Ectodermal cell (in vitro differentiated cells): Measurements from ENCODE around the gene MLF2.
A peak's percentile ranks its signal among the peaks of the same experiment; 100 is the strongest.
"Not testable (repeated sequence)": the region's sequence is repeated elsewhere in the genome, so short reads cannot be mapped to it uniquely, and the experiment has no call there.

Experiments
- H3K27ac ChIP-seq: 2 replicates; pipeline ENCODE4 v1.7.0; 2013; ENCODE audit warnings: mild to moderate bottlenecking, low read depth, low read length; ENCODE audit not compliant: insufficient read depth, poor library complexity, severe bottlenecking
- H3K27me3 ChIP-seq: 2 replicates; pipeline ENCODE4 v1.7.0; 2013; ENCODE audit warnings: mild to moderate bottlenecking, low read length; ENCODE audit not compliant: insufficient read depth, control insufficient read depth, poor library complexity, severe bottlenecking
- H3K36me3 ChIP-seq: one replicate; pipeline ENCODE4 v1.7.0; 2013; ENCODE audit warnings: low read length; ENCODE audit not compliant: control insufficient read depth, insufficient read depth
- H3K4me1 ChIP-seq: one replicate; pipeline ENCODE4 v1.7.0; 2013; ENCODE audit warnings: low read length; ENCODE audit not compliant: control insufficient read depth, insufficient read depth
- H3K4me3 ChIP-seq: 2 replicates; pipeline ENCODE4 v1.7.0; 2013; ENCODE audit warnings: low read depth, low read length, control low read depth; ENCODE audit not compliant: insufficient read depth
- H3K9me3 ChIP-seq: 2 replicates; pipeline ENCODE4 v1.7.0; 2013; ENCODE audit warnings: mild to moderate bottlenecking, low read length, moderate library complexity; ENCODE audit not compliant: control insufficient read depth
- WGBS, 2 experiments: methylation state at CpG; one replicate each; pipeline ENCODE4 v1.1.7; 2013; ENCODE audit warnings: missing lambda C conversion rate in 2 of 2; 5-methylcytosine and 5-hydroxymethylcytosine counted together

MLF2 gene

DNA sequence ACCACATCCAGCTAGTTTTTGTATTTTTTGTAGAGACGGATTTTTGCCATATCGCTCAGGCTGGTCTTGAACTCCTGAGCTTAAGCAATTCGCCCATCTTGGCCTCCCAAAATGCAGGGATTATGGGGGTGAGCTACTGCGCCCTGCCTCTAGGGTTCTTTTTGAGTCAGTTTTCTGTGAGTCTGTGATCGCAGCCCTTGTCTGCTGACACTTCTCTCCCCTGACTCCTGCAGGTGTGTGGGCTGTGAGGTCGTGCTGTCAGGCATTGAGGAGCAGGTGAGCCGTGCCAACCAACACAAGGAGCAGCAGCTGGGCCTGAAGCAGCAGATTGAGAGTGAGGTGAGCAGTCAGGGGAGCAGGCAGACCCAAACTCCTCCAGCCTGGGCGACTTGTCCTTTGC lies 22.8 kb downstream of the MLF2 start:
- Histone ChIP-seq H3K27me3 (no peaks in the 10 kb centered on the region), H3K9me3 (no peaks in the 10 kb centered on the region), H3K4me3 (no peak overlapping the region), H3K4me1 (no peaks in the 10 kb centered on the region), H3K27ac (no peak overlapping the region), H3K36me3 (peaks cover 25% of the 10 kb centered on the region)
- WGBS, 2 experiments: 92 to 93% methylated on average over 8 of the region's 8 CpGs

DNA sequence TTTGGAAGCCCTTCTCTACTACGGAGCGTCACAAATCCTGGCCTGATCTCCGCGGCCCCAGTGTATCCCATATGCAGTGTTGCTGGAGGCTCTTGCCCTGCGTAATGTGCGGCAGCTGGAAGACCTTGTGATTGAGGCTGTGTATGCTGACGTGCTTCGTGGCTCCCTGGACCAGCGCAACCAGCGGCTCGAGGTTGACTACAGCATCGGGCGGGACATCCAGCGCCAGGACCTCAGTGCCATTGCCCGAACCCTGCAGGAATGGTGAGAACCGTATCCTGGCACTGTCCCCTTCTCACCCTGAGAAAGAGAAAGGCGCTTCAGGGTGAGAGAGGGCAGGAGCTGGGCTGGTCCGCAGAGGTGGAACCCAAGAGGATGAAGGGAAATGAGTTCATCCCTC lies 23.8 kb downstream of the MLF2 start:
- H3K4me1 ChIP-seq: peaks cover 9% of the 10 kb centered on the region
- H3K27ac ChIP-seq: no peak overlapping the region
- no peak overlapping the region for H3K4me3 ChIP-seq
- no peaks in the 10 kb centered on the region for H3K9me3 ChIP-seq
- H3K36me3 ChIP-seq: peaks cover 25% of the 10 kb centered on the region
- WGBS, 2 experiments: 94 to 97% methylated on average over 18 of the region's 18 CpGs
- no peaks in the 10 kb centered on the region for H3K27me3 ChIP-seq

DNA sequence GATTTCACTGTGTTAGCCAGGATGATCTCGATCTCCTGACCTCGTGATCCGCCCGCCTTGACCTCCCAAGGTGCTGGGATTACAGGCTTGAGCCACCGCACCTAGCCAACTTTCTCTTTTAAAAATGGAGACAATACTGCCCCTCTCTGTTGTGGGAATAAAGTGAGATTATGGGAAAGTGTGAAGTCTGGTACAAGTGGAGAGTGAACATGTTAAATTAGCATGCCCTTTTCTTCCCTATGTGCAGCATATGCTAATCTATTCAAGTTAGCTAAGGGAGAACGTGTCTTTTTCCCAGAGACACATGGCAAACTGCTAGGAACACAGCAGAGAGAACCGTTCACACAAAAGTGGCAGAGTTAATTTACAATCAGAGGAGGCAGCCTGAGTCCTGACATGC lies 27.6 kb downstream of the MLF2 start:
- Histone ChIP-seq H3K4me1 (peaks cover 9% of the 10 kb centered on the region), H3K27ac (no peak overlapping the region), H3K9me3 (no peaks in the 10 kb centered on the region), H3K27me3 (peaks cover 3% of the 10 kb centered on the region), H3K4me3 (no peak overlapping the region), H3K36me3 (peaks cover 19% of the 10 kb centered on the region)
- WGBS, 2 experiments: 90% methylated on average over 7 of the region's 7 CpGs

DNA sequence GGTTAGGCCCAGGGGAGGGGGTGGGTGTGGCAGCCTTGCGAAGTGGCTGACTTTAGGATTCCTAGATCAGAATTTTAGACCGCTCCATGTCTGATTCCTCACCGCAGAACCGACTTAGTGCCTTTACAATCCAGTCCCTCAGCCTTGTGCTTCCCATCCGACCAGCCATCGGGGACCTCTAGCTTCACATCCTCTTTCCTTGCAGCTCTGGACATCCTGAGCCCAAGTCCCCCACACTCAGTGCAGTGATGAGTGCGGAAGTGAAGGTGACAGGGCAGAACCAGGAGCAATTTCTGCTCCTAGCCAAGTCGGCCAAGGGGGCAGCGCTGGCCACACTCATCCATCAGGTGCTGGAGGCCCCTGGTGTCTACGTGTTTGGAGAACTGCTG lies 28.5 kb downstream of the MLF2 start:
- 27 to 28% methylated on average over 10 of the region's 10 CpGs for WGBS, 2 experiments
- Histone ChIP-seq H3K9me3 (no peaks in the 10 kb centered on the region), H3K27me3 (peaks cover 3% of the 10 kb centered on the region)

DNA sequence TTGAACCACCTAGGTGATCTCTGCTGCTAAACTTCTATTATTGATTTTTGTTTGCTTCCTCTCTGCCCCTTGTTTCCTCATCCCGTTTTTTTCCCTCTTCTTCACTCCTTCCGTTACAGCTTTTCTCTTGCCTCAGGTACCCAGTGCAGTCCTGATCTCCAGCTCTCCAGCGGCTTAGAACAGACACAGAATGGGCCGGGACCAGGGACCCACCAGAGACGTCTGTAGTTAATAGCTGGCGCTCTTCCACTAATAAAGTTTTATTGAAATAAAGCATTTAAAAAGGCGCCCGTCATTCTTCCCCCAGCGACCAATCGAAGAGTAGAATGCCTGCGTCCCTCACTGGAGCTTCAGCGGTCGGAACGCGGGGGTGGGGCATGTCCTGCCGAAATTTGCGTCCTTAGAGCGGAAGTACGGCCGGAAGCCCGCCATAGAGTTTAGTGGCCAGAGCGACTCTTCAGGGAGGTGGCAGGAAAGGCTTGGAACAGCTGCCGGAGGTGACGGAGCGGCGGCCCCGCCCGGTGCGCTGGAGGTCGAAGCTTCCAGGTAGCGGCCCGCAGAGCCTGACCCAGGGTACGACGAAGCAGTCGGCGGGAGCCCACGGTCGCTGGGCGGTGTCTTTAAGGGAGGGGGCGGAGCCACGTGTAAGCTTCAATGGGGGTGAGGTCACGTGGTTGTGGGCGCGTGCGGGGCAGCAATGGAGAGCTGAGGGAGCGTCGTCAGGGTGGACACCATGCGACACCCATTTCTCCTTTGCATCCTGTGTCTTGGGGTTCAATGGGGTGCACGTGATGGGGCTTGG lies 29.1 kb downstream of the MLF2 start, which contains the start of gene COPS7A:
TSS of gene COPS7A (plus strand) at position 440 of the 802 bp plus-strand sequence. CDS start 611 bp downstream, outside the sequence.
- Histone ChIP-seq H3K4me3 (peak within 1 kb of the TSS; percentile 60), H3K9me3 (no peaks in the 10 kb centered on the region), H3K27ac (peak within 1 kb of the TSS; percentile 69), H3K27me3 (peaks cover 3% of the 10 kb centered on the region), H3K4me1 (peaks cover 9% of the 10 kb centered on the region), H3K36me3 (peaks cover 6% of the 10 kb centered on the region)
- 0 to 1% methylated on average over 49 of the region's 49 CpGs for WGBS, 2 experiments

More for the DNA sequence above, 28.5 kb downstream of the MLF2 start:
- Histone ChIP-seq H3K27ac (peak overlapping the region; percentile 69), H3K4me1 (peaks cover 9% of the 10 kb centered on the region), H3K36me3 (peaks cover 11% of the 10 kb centered on the region), H3K4me3 (peak overlapping the region; percentile 60)

DNA sequence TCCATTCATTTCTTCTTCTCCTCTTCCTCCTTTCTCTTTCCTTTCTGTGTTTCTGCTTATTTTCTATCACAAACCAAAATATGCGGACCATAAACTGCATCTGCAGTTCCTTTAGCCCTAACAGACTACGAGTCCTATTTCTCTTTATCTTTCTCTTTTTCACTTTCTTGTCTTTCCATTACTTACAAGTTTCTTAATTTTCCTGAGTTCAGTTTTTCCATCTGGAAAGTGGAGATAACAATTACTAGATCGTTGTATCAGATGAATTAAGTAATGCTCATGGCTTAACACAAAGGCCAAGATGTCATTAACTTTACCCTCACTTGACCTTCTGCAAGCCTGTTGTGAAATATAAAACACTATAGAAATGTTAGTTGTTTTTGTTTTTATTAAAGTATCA lies 30.1 kb downstream of the MLF2 start:
- Histone ChIP-seq H3K36me3 (no peaks in the 10 kb centered on the region), H3K4me1 (peaks cover 9% of the 10 kb centered on the region), H3K27me3 (peaks cover 3% of the 10 kb centered on the region), H3K27ac (no peak overlapping the region), H3K9me3 (no peaks in the 10 kb centered on the region), H3K4me3 (peak overlapping the region; percentile 60)
- WGBS, 2 experiments: 95 to 99% methylated on average over 2 to 3 of the region's 3 CpGs

DNA sequence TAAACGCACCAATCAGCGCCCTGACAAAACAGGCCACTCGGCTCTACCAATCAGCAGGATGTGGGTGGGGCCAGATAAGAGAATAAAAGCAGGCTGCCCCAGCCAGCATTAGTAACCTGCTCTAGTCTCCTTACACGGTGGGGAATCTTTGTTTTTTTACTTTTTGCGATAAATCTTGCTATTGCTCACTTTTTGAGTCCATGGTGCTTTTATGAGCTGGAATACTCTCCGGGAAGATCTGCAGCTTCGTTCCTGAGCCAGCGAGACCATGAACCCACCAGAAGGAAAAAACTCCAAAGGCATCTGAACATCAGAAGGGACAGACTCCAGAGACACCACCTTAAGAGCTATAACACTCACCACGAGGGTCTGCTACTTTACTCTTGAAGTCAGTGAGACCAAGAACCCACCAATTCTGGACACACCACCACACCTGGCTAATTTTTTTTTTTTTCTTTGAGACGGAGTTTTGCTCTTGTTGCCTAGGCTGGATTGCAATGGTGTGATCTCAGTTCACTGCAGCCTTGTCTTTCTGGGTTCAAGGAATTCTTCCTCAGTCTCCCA lies 36.0 kb downstream of the MLF2 start:
- Histone ChIP-seq H3K4me3 (no peak overlapping the region), H3K27ac (no peak overlapping the region), H3K36me3 (no peaks in the 10 kb centered on the region), H3K9me3 (no peaks in the 10 kb centered on the region), H3K27me3 (peaks cover 3% of the 10 kb centered on the region), H3K4me1 (no peaks in the 10 kb centered on the region)
- 88 to 89% methylated on average over 10 of the region's 10 CpGs for WGBS, 2 experiments

DNA sequence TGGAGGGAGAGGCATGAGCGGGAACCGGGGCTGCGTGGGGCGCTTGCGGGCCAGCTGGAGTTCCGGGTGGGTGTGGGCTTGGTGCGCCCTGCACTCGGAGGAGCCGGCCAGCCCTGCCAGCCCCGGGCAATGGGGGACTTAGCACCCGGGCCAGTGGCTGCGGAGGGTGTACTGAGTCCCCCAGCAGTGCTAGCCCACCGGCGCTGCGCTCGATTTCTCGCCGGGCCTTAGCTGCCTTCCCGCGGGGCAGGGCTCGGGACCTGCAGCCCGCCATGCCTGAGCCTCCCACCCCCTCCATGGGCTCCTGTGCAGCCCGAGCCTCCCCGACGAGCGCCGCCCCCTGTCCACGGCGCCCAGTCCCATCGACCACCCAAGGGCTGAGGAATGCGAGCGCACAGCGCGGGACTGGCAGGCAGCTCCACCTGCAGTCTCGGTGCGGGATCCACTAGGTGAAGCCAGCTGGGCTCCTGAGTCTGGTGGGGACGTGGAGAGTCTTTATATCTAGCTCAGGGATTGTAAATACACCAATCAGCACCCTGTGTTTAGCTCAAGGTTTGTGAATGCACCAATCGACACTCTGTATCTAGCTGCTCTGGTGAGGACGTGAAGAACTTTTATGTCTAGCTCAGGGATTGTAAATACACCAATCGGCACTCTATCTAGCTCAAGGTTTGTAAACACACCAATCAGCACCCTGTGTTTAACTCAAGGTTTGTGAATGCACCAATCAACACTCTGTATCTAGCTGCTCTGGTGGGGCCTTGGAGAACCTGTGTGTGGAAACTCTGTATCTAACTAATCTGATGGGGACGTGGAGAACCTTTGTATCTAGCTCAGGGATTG lies 36.7 kb downstream of the MLF2 start:
- H3K27me3 ChIP-seq, H3K36me3 ChIP-seq, H3K4me1 ChIP-seq, H3K27ac ChIP-seq, H3K9me3 ChIP-seq, H3K4me3 ChIP-seq: not testable (repeated sequence)
- WGBS, 2 experiments: 90 to 94% methylated on average over 32 to 35 of the region's 41 CpGs

DNA sequence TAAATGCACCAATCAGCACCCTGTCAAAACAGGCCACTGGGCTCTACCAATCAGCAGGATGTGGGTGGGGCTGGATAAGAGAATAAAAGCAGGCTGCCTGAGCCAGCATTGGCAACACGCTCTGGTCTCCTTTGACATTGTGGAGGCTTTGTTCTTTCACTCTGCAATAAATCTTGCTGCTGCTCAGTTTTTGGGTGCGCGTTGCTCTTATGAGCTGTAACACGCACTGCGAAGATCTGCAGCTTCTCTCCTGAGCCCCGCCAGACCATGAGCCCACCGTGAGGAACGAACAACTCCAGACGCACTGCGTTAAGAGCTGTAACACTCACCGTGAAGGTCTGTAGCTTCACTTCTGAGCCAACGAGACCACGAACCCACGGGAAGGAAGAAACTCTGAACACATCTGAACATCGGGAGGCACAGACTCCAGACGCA lies 44.0 kb downstream of the MLF2 start:
- H3K27ac ChIP-seq: no peak overlapping the region
- 94% methylated on average over 16 of the region's 16 CpGs for WGBS, 2 experiments
- H3K36me3 ChIP-seq: no peaks in the 10 kb centered on the region
- no peaks in the 10 kb centered on the region for H3K9me3 ChIP-seq
- H3K27me3 ChIP-seq: peaks cover 4% of the 10 kb centered on the region
- peaks cover under 1% of the 10 kb centered on the region for H3K4me1 ChIP-seq
- H3K4me3 ChIP-seq: no peak overlapping the region

DNA sequence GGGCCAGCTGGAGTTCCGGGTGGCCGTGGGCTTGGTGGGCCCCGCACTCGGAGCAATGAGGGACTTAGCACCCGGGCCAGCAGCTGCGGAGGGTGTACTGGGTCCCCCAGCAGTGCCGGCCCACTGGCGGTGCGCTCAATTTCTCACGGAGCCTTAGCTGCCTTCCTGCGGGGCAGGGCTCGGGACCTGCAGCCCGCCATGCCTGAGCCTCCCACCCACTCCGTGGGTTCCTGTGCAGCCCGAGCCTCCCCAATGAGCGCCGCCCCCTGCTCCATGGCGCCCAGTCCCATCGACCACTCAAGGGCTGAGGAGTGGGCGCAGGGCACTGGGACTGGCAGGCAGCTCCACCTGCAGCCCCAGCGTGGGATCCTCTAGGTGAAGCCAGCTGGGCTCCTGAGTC lies 44.6 kb downstream of the MLF2 start:
- H3K27ac ChIP-seq: not testable (repeated sequence)
- 94% methylated on average over 21 of the region's 21 CpGs for WGBS, 2 experiments

More for the DNA sequence above, 44.6 kb downstream of the MLF2 start:
- not testable (repeated sequence) for H3K36me3 ChIP-seq, H3K4me3 ChIP-seq, H3K9me3 ChIP-seq, H3K4me1 ChIP-seq, H3K27me3 ChIP-seq
